ENCODE data around the gene CDC42SE1. TPM values are rescaled to one million over a fixed set of nuclear protein-coding genes. Genes with fewer than 3 reads are reported as not detected.

The CDC42SE1 gene
- total RNA-seq, 1 donor from 2014 or later = 114 TPM

DNA sequence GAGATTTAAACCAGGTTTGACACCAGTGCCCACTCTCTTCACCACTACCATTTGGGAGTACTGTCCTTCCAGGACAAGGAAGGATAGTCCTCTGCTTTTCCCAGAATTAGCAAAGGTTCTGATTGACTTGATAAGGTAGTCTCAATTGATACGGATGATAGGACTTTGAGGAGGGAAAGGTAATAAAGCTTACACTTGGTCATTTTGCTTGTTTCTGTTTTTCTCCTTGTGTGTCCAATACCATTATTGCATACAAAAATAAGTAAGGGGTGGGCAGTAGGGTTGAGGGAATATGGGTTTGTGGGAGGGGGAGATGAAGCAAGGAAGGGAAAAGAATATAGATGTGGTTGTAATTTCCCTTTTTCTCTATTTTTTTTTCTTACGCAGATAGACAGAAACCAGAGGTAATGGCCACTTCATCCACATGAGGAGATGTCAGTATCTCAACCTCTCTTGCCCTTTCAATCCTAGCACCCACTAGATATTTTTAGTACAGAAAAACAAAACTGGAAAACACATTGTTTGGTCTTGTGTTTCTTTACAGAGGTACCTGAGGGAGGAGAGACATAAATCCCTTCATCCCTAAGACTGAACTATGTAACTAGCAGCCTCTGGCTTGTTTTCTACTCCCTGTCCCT, 9.3 kb downstream of the CDC42SE1 start:
- no peak overlapping the region for H3K4me3 ChIP-seq
- peaks cover 26% of the 10 kb centered on the region for H3K4me1 ChIP-seq
- H3K9me3 ChIP-seq = no peaks in the 10 kb centered on the region
- H3K36me3 ChIP-seq = peaks cover 43% of the 10 kb centered on the region
- DNase-seq (no peak), ATAC-seq (no peak)
- intact Hi-C loops (cut with DNase I) = no loop called here
- TF ChIP-seq, protein P1, sequence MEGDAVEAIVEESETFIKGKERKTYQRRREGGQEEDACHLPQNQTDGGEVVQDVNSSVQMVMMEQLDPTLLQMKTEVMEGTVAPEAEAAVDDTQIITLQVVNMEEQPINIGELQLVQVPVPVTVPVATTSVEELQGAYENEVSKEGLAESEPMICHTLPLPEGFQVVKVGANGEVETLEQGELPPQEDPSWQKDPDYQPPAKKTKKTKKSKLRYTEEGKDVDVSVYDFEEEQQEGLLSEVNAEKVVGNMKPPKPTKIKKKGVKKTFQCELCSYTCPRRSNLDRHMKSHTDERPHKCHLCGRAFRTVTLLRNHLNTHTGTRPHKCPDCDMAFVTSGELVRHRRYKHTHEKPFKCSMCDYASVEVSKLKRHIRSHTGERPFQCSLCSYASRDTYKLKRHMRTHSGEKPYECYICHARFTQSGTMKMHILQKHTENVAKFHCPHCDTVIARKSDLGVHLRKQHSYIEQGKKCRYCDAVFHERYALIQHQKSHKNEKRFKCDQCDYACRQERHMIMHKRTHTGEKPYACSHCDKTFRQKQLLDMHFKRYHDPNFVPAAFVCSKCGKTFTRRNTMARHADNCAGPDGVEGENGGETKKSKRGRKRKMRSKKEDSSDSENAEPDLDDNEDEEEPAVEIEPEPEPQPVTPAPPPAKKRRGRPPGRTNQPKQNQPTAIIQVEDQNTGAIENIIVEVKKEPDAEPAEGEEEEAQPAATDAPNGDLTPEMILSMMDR (IDR thresholded peaks at IDR 0.05) = no peak
- no peak overlapping the region for H3K27ac ChIP-seq
- no peaks in the 10 kb centered on the region for H3K27me3 ChIP-seq (ENCODE audit: low read depth)

DNA sequence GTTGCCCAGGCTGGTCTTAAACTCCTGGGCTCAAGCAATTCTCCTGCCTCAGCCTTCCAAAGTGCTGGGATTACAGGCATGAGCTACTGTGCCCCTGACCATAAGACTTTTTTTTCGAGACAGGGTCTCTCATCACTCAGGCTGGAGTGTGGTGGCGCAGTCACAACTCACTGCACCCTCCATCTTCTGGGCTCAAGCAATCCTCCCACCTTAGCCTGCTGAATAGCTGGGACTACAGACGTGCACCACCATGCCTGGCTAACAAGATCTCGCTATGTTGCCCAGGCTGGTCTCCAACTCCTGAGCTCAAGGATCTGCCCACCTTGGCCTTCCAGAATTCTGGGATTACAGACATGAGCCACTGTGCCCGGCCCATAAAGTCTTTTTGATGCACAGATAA, 10.0 kb downstream of the CDC42SE1 start:
- ATAC-seq = no peak
- TF ChIP-seq, protein P1 (IDR thresholded peaks at IDR 0.05) = no peak
- no peaks in the 10 kb centered on the region for H3K27me3 ChIP-seq (ENCODE audit: low read depth)
- H3K4me3 ChIP-seq = no peak overlapping the region
- peak overlapping the region; percentile 18 for H3K27ac ChIP-seq
- H3K36me3 ChIP-seq = peaks cover 36% of the 10 kb centered on the region
- intact Hi-C loops (cut with DNase I) = no loop called here
- H3K9me3 ChIP-seq = no peaks in the 10 kb centered on the region
- no peak for DNase-seq
- H3K4me1 ChIP-seq = peaks cover 21% of the 10 kb centered on the region

DNA sequence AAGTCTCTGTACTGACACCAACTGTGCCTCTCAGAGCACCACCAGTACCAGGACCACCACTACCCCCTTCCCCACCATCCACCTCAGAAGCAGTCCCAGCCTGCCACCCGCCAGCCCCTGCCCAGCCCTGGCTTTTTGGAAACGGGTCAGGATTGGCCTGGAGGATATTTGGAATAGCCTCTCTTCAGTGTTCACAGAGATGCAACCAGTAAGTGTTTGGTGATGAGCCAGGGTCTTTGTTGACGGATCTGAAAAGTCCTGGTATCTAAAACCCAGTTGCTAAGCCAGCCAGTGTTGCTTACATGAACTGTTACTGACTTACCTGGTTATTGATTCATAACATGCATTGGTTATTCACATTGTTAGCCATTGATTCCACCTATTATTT, 10.8 kb downstream of the CDC42SE1 start:
- TF ChIP-seq, protein P1 (IDR thresholded peaks at IDR 0.05) = no peak
- Histone ChIP-seq H3K4me1 (peaks cover 21% of the 10 kb centered on the region), H3K9me3 (no peaks in the 10 kb centered on the region), H3K4me3 (peak overlapping the region; percentile 83), H3K27me3 (ENCODE audit: low read depth) (no peaks in the 10 kb centered on the region), H3K36me3 (peaks cover 27% of the 10 kb centered on the region), H3K27ac (peak overlapping the region; percentile 76)
- ATAC-seq (no peak), DNase-seq (no peak)
- intact Hi-C loops (cut with DNase I) = no loop called here

DNA sequence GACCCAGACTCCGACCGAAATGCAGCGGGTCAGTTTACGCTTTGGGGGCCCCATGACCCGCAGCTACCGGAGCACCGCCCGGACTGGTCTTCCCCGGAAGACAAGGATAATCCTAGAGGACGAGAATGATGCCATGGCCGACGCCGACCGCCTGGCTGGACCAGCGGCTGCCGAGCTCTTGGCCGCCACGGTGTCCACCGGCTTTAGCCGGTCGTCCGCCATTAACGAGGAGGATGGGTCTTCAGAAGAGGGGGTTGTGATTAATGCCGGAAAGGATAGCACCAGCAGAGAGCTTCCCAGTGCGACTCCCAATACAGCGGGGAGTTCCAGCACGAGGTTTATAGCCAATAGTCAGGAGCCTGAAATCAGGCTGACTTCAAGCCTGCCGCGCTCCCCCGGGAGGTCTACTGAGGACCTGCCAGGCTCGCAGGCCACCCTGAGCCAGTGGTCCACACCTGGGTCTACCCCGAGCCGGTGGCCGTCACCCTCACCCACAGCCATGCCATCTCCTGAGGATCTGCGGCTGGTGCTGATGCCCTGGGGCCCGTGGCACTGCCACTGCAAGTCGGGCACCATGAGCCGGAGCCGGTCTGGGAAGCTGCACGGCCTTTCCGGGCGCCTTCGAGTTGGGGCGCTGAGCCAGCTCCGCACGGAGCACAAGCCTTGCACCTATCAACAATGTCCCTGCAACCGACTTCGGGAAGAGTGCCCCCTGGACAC, 11.3 kb downstream of the CDC42SE1 start:
- ATAC-seq (peak; percentile 85 to 90), DNase-seq (peak; percentile 77)
- Histone ChIP-seq H3K4me1 (peaks cover 21% of the 10 kb centered on the region), H3K36me3 (peaks cover 22% of the 10 kb centered on the region), H3K27me3 (ENCODE audit: low read depth) (no peaks in the 10 kb centered on the region), H3K4me3 (peak overlapping the region; percentile 83), H3K9me3 (no peaks in the 10 kb centered on the region), H3K27ac (peak overlapping the region; percentile 76)
- intact Hi-C loops (cut with DNase I) = no loop called here
- TF ChIP-seq, protein P1 (IDR thresholded peaks at IDR 0.05) = peak; percentile 50

DNA sequence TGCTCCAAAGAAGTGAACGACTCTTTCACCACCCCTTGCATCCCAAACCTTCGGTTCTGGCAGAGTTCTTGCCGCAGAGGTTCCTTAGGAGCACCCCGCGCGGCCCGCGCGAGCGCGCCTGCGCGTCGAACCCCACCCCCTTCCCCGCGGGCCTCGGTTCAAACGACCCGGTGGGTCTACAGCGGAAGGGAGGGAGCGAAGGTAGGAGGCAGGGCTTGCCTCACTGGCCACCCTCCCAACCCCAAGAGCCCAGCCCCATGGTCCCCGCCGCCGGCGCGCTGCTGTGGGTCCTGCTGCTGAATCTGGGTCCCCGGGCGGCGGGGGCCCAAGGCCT, 11.9 kb downstream of the CDC42SE1 start, which contains the start of gene C1orf56:
C1orf56 (plus strand) TSS at position 161 of the 334 bp plus-strand sequence; CDS start at position 258, 97 bp downstream.
- Histone ChIP-seq H3K27ac (peak within 1 kb of the TSS; percentile 76), H3K27me3 (ENCODE audit: low read depth) (no peaks in the 10 kb centered on the region), H3K4me3 (peak within 1 kb of the TSS; percentile 83), H3K4me1 (peaks cover 21% of the 10 kb centered on the region), H3K36me3 (peaks cover 17% of the 10 kb centered on the region), H3K9me3 (no peaks in the 10 kb centered on the region)
- intact Hi-C loops (cut with DNase I) = no loop called here
- TF ChIP-seq, protein P1 (IDR thresholded peaks at IDR 0.05) = no peak
- DNase-seq (peak; percentile 71), ATAC-seq (peak; percentile 90)

Measured in lower lobe of right lung (tissue), 2 donors.